NCI-H1417 treated with DMSO at 0.1 percent for 48 hours (cell line): ENCODE results near the gene GPR6.

Experiments
- DNase-seq: peaks from one replicate; lab custom pipeline; 2025; lab: John Stamatoyannopoulos, UW

The GPR6 gene, protein sequence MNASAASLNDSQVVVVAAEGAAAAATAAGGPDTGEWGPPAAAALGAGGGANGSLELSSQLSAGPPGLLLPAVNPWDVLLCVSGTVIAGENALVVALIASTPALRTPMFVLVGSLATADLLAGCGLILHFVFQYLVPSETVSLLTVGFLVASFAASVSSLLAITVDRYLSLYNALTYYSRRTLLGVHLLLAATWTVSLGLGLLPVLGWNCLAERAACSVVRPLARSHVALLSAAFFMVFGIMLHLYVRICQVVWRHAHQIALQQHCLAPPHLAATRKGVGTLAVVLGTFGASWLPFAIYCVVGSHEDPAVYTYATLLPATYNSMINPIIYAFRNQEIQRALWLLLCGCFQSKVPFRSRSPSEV

DNA sequence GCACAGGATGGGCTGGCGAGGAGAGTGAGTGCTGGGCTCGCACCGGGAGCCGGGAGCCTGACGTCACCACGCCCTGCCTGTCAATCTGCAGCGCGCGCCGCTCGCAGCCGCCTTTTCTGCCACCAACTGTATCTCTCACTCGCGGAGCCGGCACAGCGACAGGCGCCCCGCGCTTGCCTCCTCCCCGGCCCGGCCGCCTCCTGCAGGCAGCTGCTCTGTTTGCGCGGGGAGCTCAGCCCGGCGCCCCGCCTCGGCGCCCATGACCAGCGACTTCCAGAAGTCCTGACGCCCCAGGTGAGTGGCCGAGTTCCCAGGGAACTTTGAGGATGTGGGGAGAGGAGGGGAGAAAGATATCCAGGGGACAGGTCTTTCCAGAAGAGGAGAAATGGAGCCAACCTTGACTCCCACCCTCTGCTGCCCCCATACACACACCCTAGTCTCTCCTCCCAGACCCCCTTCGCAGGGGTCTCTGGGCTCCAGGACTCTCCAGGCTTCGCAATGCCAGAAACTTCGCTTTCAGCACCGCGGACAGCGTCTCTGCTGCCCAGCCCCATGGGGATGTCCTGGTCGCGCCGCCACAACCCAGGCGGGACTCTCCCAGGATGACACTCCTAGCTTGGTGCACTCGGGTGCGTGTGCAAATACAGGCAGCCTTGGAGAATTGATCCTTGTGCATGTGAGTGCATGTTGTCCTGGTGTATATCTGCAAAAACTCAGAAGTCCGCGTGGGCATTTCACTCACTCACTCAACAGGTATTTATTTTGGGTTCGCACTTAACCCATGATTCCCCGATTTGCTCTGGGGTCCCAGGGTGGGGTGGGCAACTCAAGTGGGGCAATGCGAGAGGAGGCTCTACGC is at the start of gene GPR6:
TSS of gene GPR6 (plus strand) at position 138 of the 859 bp plus-strand sequence. CDS start 802 bp downstream, outside the sequence.
- no peak for DNase-seq

DNA sequence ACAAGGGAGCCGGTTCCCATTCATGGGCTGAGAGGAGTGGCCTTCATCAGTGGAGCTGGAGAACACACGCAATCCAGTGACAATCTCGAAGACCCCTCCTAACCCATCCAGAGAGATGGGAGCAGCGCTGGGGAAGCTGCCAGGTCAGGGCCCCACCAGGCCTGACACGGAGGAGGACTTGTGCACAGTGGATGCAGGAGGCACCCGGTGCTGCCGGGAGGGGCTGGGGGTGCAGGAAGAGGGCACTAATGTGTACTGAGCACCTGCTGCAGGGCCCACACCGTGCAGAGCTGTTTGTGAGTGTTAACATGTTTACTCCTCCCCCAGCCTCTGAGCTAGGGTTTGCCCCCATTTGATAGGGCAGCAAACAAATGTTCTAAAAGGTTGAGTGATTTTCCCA is 43.8 kb upstream of the GPR6 start:
- DNase-seq, result no peak

DNA sequence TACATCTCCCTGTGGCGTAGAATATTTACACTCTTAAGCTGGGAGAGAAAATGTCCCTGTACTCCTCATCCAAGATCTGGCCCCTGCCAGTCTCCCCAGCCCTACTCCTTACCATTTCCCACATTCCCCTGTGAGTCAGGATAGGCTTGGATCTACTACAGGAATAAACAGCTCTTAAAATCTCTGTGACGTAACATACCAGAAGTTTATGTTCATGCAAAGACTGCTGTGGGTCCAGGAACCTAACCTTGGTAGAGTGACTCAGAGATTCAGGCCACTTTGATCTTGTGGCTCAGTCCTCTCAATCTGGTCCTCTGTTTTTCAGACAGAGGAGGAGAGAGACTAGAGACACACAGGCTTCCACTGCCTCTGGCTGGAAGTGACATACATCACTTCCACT is 38.5 kb upstream of the GPR6 start:
- DNase-seq, result no peak

DNA sequence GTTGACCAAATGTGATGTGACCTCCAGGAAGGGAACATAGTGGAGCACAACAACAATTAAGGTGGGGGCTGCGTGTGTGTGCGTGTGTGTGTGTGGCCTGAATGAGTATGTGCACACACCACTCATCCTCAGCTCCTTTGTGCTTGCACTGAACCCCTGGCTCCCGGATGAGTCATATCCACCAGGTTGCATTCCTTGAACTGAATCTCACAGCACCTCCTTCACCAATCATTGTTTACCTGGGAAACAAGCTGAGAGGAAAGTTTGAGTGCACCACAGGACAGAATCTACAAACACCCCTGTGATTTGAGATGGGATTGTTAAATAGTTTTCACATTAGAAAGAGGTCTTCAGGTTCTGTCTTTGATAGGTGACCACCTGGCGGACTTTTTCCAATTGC is 33.7 kb upstream of the GPR6 start:
- DNase-seq, result no peak

DNA sequence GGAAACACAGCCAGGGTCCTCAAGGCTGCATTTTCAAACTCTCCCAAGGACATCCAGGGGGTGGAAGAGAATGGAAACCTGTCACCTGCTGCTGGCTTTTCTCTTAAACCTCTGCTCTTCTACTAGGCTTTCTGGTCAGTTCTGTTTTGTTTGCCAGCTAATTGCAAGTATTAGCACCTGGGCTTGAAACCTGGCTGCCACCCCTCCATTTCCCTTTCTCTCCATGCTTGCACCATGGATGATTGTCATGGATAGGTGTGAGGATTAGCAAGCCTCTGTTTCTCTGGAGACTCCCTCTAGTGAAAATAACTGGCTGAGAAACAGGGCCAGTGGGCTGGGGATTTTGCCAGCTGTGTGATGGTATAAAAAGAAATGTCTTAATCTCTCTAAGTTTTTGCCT is 33.0 kb upstream of the GPR6 start:
- no peak for DNase-seq

DNA sequence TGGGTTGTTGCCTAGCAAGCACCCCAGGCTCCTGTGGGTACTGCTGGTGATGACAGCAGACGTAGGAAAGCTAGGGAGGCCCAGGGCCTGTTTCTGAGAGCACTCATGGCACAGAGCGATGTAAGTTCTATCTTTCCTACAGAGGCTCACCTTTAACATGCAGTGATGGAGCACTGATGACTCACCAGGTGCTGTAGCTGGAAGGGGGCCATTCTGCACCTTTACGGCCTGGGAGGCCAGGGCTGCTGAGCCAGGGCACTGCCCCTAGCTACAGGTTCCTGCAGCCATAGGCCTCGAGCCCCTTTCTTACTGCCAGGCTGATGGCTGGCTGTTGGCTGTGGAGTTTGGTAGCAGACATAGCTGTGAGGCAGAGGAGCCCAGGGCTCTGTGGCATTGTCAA is 31.1 kb upstream of the GPR6 start:
- DNase-seq, result no peak

DNA sequence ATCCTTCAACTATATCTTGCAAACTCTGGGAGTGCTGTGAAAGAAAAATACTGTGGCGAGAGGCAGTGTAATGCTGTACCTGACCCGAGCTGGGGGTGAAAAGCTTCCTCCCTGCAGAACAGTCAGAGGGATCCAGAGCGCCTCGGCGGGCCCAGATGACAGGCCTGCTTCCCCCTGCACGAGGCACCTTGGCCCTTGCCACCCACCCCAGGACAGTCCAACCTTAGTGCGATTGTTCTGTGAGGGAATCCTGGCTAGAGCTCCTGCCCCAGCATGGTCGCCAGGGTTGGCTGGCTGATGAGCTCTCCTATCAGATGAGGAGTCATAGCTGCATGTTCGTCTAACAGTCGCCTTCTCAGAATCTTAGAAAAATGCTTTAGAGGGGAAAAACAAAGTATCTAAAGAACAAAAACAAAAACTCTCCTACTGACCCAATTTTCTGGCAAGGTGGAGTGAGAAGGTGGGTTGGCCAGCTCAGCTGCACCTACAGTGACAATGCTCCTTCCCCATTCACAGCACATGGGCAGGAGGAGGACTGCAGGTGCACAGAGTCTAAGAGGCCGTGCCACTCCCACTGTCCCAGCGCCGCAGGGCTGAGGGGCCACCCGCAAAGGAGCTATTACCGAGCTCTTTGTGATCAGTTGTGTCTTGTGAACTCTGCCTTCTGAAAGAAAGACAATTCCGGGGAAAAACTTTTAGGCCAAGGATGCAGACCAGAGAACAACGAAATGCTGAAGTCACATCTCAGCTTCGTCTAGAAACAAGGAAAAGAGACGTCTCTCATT is 28.6 kb upstream of the GPR6 start:
- no peak for DNase-seq

DNA sequence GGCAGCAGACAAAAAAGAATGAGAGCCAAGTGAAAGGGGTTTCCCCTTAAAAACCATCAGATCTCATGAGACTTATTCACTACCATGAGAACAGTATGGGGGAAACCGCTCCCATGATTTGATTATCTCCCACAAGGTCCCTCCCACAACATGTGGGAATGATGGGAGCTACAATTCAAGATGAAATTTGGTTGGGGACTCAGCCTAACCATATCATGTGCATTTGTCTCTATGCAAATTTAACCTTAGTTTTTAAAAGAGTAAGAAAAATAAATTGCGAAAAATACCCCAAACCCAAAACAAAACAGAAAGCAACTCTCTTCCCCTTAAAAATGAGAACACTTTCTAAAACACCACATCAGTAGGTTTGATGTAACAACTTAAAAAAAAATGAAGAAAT is 22.6 kb upstream of the GPR6 start:
- no peak for DNase-seq

DNA sequence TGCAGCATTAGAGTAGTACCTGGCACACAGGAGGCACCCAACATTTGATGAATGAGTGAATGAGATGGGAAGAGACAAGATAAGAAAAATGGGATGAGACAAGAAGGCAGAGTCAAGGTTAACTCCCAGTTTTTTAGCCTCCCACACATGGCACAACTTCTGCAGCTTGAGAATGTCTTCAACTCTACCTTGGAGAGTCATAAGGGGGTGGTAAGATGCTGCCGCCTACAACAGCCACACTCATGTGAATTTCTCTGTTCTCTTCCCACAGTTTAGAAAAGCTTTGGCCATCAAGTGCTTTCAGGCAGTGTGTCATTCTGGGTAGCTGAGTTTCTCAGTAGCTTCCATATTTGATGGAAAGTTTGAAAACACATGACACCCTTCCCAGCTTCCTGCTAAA is 19.5 kb upstream of the GPR6 start:
- DNase-seq, result no peak

DNA sequence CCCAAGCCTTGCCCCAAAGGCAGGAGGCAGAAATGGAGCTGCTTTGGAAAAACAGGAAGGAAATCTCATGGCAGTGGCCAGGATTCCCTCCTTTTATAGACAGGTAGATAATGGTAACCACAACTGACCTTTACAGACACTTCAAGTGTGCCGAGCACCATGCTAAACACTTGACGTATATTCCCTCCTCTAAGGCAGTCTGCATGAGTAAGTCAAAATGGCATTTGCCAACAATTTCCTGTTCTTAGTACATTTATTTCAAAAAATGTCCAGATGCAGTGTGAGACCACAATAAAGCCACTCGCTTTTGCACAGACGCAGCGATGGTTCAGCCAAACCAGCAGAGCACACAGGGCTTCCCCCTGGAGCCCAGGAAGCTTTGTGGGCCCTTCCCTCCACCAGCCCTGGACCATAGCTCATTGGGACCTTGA is 16.5 kb upstream of the GPR6 start:
- no peak for DNase-seq

DNA sequence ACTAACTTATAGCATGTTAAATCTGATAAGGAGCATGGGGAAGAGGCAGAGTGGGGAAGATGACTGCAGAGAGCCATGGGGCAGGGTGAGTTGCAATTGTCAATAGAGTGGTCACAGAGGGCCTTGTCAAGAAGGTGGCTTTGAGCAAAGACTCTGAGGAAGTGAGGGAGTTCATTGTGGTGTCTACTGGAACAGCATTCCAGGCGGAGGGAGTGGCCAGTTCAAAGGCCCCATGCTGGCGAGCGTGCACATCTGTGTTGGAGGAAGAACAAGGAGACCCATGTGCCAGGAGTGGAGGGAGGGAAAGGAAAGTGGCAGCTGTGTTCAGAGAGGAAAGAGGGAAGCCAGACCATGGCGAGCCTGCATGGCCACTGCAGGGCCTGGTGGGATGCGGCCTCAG is 15.8 kb upstream of the GPR6 start:
- DNase-seq, result no peak

DNA sequence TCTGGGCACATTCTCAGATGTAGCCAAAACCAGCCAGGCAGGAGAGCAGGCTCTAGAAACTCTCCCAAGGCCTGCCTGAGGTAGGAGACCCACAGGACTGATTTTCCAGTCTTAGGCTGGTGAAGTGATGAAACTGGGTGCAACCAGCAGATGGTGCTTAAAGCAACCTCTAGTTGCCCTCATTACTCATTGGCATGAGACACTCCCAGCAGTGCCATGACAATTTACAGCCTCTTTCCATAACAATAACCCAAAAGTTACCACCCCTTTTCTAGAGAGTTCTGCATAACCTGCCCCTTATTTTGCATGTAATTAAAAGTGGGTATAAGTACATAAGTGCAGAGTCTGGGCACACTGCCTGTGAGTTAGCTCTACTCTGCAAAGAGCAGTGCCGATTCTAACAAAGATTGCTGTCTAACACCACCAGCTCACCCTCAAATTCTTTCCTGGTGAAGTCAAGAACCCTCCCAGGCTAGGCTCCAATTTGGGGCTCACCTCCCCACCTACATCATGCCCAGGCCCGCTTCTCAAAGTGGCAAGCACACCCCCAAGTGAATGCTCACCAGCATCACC is 14.4 kb upstream of the GPR6 start:
- no peak for DNase-seq

DNA sequence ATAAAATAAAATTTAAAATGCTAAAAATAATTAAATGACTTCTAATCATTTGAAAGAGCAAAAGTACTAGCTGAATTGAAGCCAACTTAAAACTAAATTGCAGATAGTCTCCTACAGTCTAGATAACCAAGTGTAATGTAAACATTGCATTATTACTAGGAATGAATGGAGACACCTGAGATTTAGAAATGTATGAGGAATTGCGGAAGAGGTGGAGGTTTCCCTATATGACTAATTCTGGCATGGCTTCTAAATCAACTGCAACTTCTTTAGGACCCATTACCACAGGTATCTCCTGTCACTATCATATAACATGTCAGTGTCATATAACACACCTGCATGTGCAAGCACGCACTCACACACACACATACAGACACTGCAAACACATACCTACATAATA is 13.2 kb upstream of the GPR6 start:
- no peak for DNase-seq

DNA sequence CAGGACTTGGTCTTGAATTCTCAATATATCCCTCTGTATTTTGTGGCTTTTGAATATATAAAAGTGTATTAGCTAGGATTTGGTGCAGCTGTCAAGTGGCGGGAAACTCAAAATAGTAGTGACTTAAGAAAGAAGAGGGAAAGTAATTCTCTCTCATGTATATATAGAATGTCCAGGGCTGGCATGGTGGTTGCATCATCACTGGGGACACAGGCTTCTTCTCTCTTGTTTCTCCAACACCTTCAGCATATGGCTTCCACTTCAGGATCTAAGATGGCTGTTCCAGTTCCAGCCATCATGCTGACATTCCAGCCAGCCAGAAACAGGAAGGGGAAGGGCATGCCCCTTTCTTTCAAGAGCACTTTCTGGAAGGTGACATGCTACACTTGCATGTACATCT is 11.8 kb upstream of the GPR6 start:
- DNase-seq, result no peak

DNA sequence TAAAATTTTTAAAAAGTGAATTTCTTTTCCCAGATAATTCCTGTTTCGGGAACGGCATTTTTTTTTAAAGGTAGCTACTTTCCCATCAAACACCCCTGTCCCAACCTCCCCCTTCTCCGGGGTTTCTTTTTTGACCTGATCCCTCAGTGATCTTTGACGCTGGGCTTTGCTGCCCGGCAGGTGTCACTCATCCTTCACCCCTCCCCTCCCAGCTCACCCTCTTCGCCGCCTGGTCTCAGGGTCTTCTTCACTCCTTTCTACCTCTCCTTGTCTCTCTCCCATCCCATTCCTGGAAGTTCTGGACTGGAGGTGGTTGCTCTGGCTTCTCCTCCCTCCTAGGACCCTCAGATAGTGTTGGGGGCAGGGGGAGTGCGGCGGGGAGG is 329 bp upstream of the GPR6 start:
- no peak for DNase-seq

DNA sequence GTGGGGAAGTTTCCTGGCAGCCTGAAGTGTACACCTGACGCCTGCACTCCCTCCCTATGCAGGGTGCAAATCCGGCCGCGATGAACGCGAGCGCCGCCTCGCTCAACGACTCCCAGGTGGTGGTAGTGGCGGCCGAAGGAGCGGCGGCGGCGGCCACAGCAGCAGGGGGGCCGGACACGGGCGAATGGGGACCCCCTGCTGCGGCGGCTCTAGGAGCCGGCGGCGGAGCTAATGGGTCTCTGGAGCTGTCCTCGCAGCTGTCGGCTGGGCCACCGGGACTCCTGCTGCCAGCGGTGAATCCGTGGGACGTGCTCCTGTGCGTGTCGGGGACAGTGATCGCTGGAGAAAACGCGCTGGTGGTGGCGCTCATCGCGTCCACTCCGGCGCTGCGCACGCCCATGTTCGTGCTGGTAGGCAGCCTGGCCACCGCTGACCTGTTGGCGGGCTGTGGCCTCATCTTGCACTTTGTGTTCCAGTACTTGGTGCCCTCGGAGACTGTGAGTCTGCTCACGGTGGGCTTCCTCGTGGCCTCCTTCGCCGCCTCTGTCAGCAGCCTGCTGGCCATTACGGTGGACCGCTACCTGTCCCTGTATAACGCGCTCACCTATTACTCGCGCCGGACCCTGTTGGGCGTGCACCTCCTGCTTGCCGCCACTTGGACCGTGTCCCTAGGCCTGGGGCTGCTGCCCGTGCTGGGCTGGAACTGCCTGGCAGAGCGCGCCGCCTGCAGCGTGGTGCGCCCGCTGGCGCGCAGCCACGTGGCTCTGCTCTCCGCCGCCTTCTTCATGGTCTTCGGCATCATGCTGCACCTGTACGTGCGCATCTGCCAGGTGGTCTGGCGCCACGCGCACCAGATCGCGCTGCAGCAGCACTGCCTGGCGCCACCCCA is 1.2 kb downstream of the GPR6 start:
- no peak for DNase-seq

DNA sequence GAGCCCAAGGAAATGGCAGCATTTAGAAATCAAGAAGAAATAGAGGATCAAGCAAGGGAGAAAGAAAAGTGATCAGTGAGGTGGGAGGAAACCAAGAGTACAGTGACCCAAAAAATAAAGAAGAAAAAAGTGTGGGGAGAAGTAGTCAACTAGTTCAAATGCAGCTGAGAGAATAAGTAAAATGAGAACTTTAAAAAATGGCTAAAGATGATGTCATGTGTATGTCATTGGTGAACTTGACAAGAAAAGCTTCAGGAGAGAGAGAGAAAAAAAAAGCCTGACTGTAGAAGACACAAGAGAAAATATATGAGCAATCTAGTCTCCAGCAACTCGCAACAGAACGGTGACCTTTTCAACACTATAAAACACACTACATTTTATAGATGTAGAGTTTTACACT is 6.3 kb downstream of the GPR6 start:
- DNase-seq, result no peak

DNA sequence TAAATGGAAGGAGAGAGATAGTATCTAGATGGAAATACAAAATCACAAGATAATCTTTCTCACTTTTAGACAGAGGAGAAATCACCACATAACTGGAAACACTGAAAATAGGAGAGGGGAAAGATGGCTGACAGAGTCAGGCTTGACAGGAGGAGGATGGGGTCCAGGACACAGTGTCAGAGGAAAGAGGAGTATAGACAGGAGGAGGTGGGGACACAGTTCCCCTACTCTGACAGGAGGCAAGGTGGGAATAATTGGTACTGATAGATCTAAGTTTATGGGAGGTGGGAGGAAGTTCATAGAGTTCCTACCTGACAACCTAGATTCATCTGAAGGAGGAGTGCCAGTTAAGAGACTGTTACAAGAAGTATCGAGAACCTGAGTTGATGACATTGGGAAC is 9.1 kb downstream of the GPR6 start:
- DNase-seq, result no peak

DNA sequence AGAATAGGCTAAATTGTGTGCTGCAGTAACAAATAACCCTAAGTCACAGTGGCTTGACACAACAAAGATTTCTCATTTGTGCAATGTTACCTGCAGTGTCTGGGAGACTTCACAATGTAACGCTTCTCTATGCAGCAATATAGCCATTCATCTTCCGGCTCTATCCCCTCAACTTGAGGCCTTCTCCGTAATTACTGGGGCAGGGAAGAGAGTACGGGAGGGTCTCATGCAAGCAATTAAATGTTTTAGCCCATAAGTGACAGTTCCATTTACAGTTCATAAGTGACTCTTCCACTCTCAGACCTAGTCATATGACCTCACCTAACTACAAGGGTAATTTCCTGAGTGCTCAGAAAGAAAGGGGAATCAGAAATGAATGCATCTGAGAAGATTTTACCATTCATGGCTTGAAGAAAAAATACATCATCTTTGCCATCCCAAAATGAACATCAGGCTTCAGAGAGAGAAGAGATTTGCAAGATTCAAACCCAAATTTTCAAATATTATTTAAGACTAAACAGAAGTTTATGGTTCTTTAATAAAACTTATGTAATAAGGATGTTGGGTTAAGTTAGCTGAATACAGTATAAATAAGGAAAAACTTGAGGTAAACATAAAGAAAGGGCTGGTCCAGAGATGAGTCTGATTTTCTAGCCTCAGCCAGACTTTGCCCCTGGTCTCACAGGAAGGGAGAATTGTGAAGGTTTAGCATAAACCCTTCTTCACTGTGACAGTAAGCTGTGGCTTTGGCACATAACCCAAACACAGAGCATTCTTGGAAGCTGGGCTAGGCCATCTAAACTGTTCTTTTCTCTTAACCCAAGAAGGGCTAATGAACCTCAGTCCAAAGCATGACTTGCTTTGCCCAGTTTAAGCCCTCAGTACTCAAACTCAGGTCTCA is 13.3 kb downstream of the GPR6 start:
- no peak for DNase-seq

DNA sequence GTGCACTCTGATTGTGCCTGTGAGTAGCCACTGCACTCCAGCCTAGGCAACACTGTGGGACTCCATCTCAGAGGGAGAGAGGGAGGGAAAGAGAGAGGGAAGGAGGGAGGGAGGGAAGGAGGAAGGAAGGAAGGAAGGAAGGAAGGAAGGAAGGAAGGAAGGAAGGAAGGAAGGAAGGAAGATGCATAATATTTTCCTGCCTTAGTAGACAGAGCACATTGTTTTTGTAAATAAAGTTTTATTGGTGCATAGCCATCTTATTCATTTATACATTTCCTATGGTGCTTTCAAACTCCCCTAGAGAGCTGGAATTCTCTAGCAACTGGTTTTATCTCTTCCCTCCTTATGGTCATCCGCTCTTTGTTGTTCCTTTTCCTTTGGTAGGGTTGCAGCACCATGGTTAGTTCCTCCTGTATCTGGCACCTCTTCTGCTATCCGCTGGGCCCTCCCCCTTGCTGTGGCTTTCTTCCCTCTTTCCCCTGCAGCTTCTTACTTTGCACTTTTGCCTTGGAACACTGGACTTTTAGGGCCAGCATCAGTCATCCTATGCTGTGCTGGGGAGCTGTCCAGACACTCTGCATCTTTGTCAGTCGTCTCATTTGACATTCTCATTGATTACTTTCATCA is 20.2 kb downstream of the GPR6 start:
- DNase-seq, result no peak
